Caco-2 (cell line): Measurements from ENCODE around the gene CARS1. TPM values are rescaled to one million over a fixed set of nuclear protein-coding genes. Genes with fewer than 3 reads are reported as not detected.
"Not testable (repeated sequence)": the region's sequence is repeated elsewhere in the genome, so short reads cannot be mapped to it uniquely, and the experiment has no call there.

ENCODE experiments used
- BruUV-seq: library from RNA; stranded (reverse); fragments of 400-500 nt; replicated peaks from 2 replicates; lab custom pipeline; 2021; lab: Mats Ljungman, UMichigan
- CTCF ChIA-PET: fragments of 300-600 bp; sonication (Branson Sonifier 250); formaldehyde crosslinking; loops from one replicate; lab custom pipeline; 2022; ENCODE audit warnings: antibody characterized with exemption; lab: Charles Lee
- POLR2A ChIA-PET: fragments of 300-600 bp; sonication (Branson Sonifier 250); formaldehyde crosslinking; loops from one replicate; lab custom pipeline; 2022; ENCODE audit warnings: antibody characterized with exemption; lab: Charles Lee
- DNase-seq, 2 experiments: peaks; one replicate each; pipeline versions ENCODE4 v3.0.0 to v3.0.0-alpha.2; 2020 to 2022
- H3K27me3 ChIP-seq: replicated peaks from 2 replicates; pipeline ENCODE4 v1.6.0; 2011; ENCODE audit warnings: low read length; ENCODE audit not compliant: control insufficient read depth, insufficient read depth
- H3K36me3 ChIP-seq: 2 replicates; pipeline ENCODE4 v1.5.1; 2011; ENCODE audit warnings: low read length; ENCODE audit not compliant: control insufficient read depth, insufficient read depth
- H3K4me1 ChIP-seq: fragments of 250-450 bp; sonication (Bioruptor Pico); 2 replicates; pipeline ENCODE4 v1.5.1; 2020; ENCODE audit warnings: mild to moderate bottlenecking
- H3K4me3 ChIP-seq: 2 replicates; pipeline ENCODE4 v1.5.1; 2011; ENCODE audit warnings: low read depth, mild to moderate bottlenecking, control low read depth, low read length
- H3K9me3 ChIP-seq: fragments of 250-450 bp; sonication (Bioruptor Pico); 2 replicates; pipeline ENCODE4 v1.5.1; 2020; ENCODE audit warnings: mild to moderate bottlenecking, moderate library complexity
- H3K27ac Mint-ChIP-seq: one replicate; pipeline ENCODE4 v1.8.0; 2022; ENCODE audit warnings: mixed read lengths; ENCODE audit not compliant: unreplicated experiment
- H3K27me3 Mint-ChIP-seq: one replicate; pipeline ENCODE4 v1.8.0; 2022; ENCODE audit warnings: mixed read lengths; ENCODE audit not compliant: insufficient read depth, unreplicated experiment
- H3K36me3 Mint-ChIP-seq: one replicate; pipeline ENCODE4 v1.8.0; 2022; ENCODE audit warnings: mild to moderate bottlenecking, mixed read lengths; ENCODE audit not compliant: insufficient read depth, unreplicated experiment
- H3K4me1 Mint-ChIP-seq: one replicate; pipeline ENCODE4 v1.8.0; 2022; ENCODE audit warnings: low read depth, mixed read lengths; ENCODE audit not compliant: unreplicated experiment
- H3K4me3 Mint-ChIP-seq: one replicate; pipeline ENCODE4 v1.8.0; 2022; ENCODE audit warnings: mild to moderate bottlenecking, moderate library complexity, mixed read lengths; ENCODE audit not compliant: unreplicated experiment
- H3K9me3 Mint-ChIP-seq: one replicate; pipeline ENCODE4 v1.8.0; 2022; ENCODE audit warnings: mixed read lengths; ENCODE audit not compliant: unreplicated experiment
- CTCF ChIP-seq, 2 experiments: fragments of 200-600 bp in 1 of 2; IDR thresholded peaks; 1 replicate in 1 of 2; 2 replicates in 1 of 2; pipeline versions ENCODE4 v1.5.1 to v1.8.0; 2011 to 2022; ENCODE audit warnings: antibody characterized with exemption in 1 of 2, control low read depth in 1 of 2, inconsistent platforms in 1 of 2, low read depth in 1 of 2, low read length in 1 of 2, mild to moderate bottlenecking in 1 of 2, moderate library complexity in 1 of 2; ENCODE audit not compliant: insufficient read depth in 1 of 2, severe bottlenecking in 1 of 2, unreplicated experiment in 1 of 2
- intact Hi-C: fragments of 100-400 bp; cut with micrococcal nuclease; formaldehyde crosslinking; loops from one replicate; pipeline ENCODE4 v1.10.0; 2022; ENCODE audit not compliant: unreplicated experiment
- total RNA-seq: library from RNA; stranded (reverse); gene quantifications from 2 replicates; pipeline ENCODE4 v1.2.3, GENCODE V29; 2022

Gene CARS1
- total RNA-seq, 1 experiment from 2014 or later, result 121 TPM

- no peak overlapping the region for H3K4me3 ChIP-seq
- Mint-ChIP-seq H3K4me3 (no peak overlapping the region), H3K27me3 (no peaks in the 10 kb centered on the region), H3K9me3 (peaks cover 5% of the 10 kb centered on the region), H3K36me3 (no peaks in the 10 kb centered on the region), H3K27ac (no peak overlapping the region), H3K4me1 (peaks cover 3% of the 10 kb centered on the region)
- ChIA-PET POLR2A (no interaction called here), CTCF (no interaction called here)
- H3K4me1 ChIP-seq, result no peaks in the 10 kb centered on the region
- no peaks in the 10 kb centered on the region; the same call in 1 of the 2 replicates for H3K36me3 ChIP-seq
- no peak for TF ChIP-seq CTCF (IDR thresholded peaks at IDR 0.05; ENCODE audit: insufficient read depth in 1 of 2, low read depth in 1 of 2, low read length in 1 of 2, severe bottlenecking in 1 of 2, unreplicated experiment in 1 of 2)
- H3K9me3 ChIP-seq, result peaks cover 18% of the 10 kb centered on the region
- no TSS peak for BruUV-seq
- no peaks in the 10 kb centered on the region for H3K27me3 ChIP-seq
- no peak for DNase-seq
- intact Hi-C loops, result no loop called here
Measured at GRCh38 chr11:3069425-3069824, 12.2 kb upstream of the CARS1 start.

GRCh38 chr11:3066308-3066707 lies 9.1 kb upstream of the CARS1 start:
- Histone ChIP-seq H3K9me3 (peaks cover 23% of the 10 kb centered on the region), H3K4me1 (peaks cover 10% of the 10 kb centered on the region)
- POLR2A ChIA-PET, H3K27ac Mint-ChIP-seq, H3K4me3 Mint-ChIP-seq, intact Hi-C loops, CTCF ChIA-PET, DNase-seq, H3K36me3 Mint-ChIP-seq, H3K36me3 ChIP-seq, BruUV-seq, H3K4me3 ChIP-seq, H3K27me3 ChIP-seq, H3K27me3 Mint-ChIP-seq: not testable (repeated sequence)
- peaks cover 17% of the 10 kb centered on the region for H3K4me1 Mint-ChIP-seq
- peaks cover 15% of the 10 kb centered on the region for H3K9me3 Mint-ChIP-seq

- CTCF ChIA-PET, BruUV-seq, H3K36me3 ChIP-seq, DNase-seq, H3K27me3 Mint-ChIP-seq, intact Hi-C loops, H3K4me3 Mint-ChIP-seq, H3K4me3 ChIP-seq, H3K27me3 ChIP-seq, POLR2A ChIA-PET, H3K36me3 Mint-ChIP-seq: not testable (repeated sequence)
- Histone ChIP-seq H3K4me1 (peaks cover 10% of the 10 kb centered on the region), H3K9me3 (peaks cover 23% of the 10 kb centered on the region)
- Mint-ChIP-seq H3K4me1 (peaks cover 17% of the 10 kb centered on the region), H3K27ac (peak overlapping the region; percentile 7), H3K9me3 (peaks cover 15% of the 10 kb centered on the region)
Measured at GRCh38 chr11:3064709-3065108, 7.5 kb upstream of the CARS1 start.

GRCh38 chr11:3063876-3064275 lies 6.7 kb upstream of the CARS1 start:
- CTCF ChIA-PET, H3K36me3 ChIP-seq, H3K27me3 ChIP-seq, BruUV-seq, H3K4me3 ChIP-seq, POLR2A ChIA-PET, H3K4me3 Mint-ChIP-seq, intact Hi-C loops, H3K27me3 Mint-ChIP-seq, H3K36me3 Mint-ChIP-seq: not testable (repeated sequence)
- Mint-ChIP-seq H3K4me1 (peaks cover 17% of the 10 kb centered on the region), H3K9me3 (peaks cover 15% of the 10 kb centered on the region), H3K27ac (peak overlapping the region; percentile 7)
- Histone ChIP-seq H3K9me3 (peaks cover 23% of the 10 kb centered on the region), H3K4me1 (peaks cover 10% of the 10 kb centered on the region)
- peak in 1 of 2 experiments; percentile 31 for DNase-seq

- H3K4me3 ChIP-seq, POLR2A ChIA-PET, H3K36me3 ChIP-seq, BruUV-seq, H3K36me3 Mint-ChIP-seq, CTCF ChIA-PET, H3K4me3 Mint-ChIP-seq, H3K27me3 ChIP-seq, DNase-seq, H3K27me3 Mint-ChIP-seq, intact Hi-C loops: not testable (repeated sequence)
- H3K9me3 Mint-ChIP-seq, result peaks cover 15% of the 10 kb centered on the region
- H3K4me1 Mint-ChIP-seq, result peaks cover 17% of the 10 kb centered on the region
- Histone ChIP-seq H3K9me3 (peaks cover 23% of the 10 kb centered on the region), H3K4me1 (peaks cover 10% of the 10 kb centered on the region)
- peak overlapping the region; percentile 7 for H3K27ac Mint-ChIP-seq
Measured at GRCh38 chr11:3063432-3063831, 6.2 kb upstream of the CARS1 start.
